SK-N-MC (cell line): Measurements from ENCODE around the gene TAF3.

Experiments used
- EZH2 ChIP-seq: fragments of 200-600 bp; sonication (generic); IDR thresholded peaks from one replicate; pipeline ENCODE4 v1.6.1; 2017; ENCODE audit warnings: antibody characterized with exemption
- POLR2AphosphoS5 ChIP-seq: IDR thresholded peaks from 2 replicates; pipeline ENCODE4 v1.6.1; 2012; ENCODE audit warnings: mild to moderate bottlenecking, low read depth, low read length, borderline replicate concordance

- TF ChIP-seq EZH2 (no peak), POLR2AphosphoS5 (no peak)
Observed at GRCh38 chr10:7950981-7951847, 132.9 kb downstream of the TAF3 start.
